ENCODE measurements around the gene FNDC10.

The FNDC10 gene

DNA sequence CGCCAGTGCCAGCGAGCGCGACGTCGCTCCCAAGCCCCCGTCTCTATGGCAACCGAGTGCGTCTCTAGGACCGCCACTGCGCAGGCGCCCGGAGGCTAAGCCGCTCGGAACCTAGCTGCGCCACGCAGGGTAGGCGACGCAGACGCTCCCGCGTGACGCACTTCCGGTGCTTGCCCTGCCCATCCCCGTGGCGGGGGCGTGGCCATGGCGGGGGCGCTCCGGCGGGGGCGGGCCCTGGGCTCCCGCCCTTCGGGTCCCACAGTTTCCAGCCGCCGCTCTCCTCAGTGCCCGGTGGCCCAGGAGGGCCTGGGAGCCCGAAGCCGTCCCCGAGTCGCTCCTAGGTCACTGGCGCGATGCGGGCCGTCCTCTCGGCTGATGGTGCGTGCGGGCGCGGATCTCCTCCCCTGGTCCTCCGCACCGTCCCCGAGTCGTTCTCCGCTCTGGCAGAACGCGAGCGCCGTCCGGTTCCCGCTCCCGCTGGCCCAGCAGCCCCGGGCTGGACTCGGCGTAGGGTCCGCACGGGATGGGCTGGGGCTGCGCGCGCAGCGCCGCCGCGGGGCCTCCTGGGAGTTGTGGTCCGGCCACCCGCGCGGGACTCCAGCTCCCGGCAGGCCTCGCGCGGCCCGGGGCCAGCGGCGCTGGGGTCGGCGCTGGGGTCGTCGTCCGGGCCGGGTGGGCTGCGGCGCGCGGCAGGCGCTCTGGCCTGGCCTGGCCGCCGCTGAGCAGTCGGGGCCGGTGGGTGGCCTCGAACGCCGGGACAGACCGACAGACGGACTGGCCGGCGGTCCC is 15.5 kb upstream of the FNDC10 start, which contains the start of gene MIB2:
Gene MIB2 (plus strand): TSS at position 245 of the 789 bp plus-strand sequence. CDS start 7,953 bp downstream, outside the sequence.
- peak; percentile 97 for DNase-seq

DNA sequence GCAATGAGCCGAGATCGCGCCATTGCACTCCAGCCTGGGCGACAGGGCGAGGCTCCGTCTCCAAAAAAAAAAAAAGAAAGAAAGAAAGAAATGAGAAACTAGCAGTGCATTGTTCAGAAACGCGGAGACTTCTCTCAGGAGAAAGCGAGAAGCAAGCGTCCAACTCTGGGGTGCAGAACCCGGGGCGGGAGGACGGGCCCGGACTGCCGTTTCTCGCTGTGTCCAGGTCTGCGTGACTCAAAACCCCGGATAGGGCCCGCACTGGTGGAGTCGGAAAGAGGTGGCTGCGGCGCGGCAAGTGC is 15.0 kb upstream of the FNDC10 start:
- no peak for DNase-seq

- DNase-seq, result peak; percentile 55
Observed at GRCh38 chr1:1614204-1614953, 14.4 kb upstream of the FNDC10 start.

- no peak for DNase-seq
Observed at GRCh38 chr1:1613509-1614082, 13.7 kb upstream of the FNDC10 start.

GRCh38 chr1:1612104-1612400 is 12.1 kb upstream of the FNDC10 start:
- DNase-seq, result no peak

DNA sequence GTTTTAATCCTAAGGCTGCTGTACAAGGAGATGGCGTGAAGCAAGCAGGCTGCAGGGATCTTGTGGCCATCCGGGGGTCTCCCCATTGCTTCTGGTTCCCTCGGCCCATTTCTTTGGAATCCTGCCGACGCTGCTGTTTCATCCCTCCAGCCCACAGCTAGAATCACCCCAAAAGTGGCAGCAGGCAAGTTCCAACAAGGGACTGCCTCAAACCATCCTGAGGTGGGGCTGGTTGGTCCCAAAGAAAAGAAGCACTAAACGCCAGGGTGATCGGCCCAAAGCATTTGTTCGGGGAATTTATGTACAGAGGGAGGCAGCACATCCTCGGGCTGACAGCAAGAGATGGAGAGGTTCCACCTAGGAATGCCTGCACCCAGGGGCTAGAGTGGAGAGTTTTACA is 10.9 kb upstream of the FNDC10 start:
- DNase-seq, result no peak

GRCh38 chr1:1609822-1610485 is 10.0 kb upstream of the FNDC10 start:
- no peak for DNase-seq

- DNase-seq, result no peak
Observed at GRCh38 chr1:1606232-1606631, 6.3 kb upstream of the FNDC10 start.

DNA sequence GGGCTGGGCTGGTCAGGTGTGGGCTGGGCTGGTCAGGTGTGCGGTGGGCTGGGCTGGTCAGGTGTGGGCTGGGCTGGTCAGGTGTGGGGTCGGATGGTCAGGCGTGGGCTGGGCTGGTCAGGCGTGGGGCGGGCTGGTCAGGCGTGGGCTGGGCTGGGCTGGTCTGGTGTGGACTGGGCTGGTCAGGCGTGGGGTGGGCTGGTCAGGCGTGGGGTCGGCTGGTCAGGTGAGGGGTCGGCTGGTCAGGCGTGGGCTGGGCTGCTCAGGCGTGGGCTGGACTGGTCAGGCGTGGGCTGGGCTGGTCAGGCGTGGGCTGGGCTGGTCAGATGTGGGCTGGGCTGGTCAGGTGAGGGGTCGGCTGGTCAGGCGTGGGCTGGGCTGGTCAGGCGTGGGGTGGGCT is 5.8 kb upstream of the FNDC10 start:
- no peak for DNase-seq

DNA sequence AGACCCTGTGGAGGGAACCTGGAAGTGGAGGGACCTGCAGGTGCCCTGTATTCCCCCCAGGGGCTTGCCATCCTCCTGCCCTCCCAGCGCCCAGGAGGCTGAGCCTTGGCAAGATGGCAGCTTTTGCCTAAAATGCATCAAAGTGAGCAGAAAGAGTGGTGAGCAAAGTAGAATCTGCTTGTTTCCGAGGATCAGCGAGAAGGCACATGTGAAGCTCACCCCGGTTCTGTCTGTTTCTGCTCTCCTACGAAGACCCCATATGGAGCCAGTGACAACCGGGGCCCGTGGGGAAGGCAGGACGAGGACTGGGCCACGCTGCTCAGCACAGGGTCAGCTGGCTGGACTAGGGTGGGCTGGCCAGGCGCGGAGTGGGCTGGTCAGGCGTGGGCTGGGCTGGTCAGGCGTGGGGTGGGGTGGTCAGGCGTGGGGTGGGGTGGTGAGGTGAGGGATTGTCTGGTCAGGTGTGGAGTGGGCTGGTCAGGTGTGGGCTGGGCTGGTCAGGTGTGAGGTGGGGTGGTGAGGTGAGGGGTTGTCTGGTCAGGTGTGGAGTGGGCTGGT is 5.2 kb upstream of the FNDC10 start:
- no peak for DNase-seq

DNA sequence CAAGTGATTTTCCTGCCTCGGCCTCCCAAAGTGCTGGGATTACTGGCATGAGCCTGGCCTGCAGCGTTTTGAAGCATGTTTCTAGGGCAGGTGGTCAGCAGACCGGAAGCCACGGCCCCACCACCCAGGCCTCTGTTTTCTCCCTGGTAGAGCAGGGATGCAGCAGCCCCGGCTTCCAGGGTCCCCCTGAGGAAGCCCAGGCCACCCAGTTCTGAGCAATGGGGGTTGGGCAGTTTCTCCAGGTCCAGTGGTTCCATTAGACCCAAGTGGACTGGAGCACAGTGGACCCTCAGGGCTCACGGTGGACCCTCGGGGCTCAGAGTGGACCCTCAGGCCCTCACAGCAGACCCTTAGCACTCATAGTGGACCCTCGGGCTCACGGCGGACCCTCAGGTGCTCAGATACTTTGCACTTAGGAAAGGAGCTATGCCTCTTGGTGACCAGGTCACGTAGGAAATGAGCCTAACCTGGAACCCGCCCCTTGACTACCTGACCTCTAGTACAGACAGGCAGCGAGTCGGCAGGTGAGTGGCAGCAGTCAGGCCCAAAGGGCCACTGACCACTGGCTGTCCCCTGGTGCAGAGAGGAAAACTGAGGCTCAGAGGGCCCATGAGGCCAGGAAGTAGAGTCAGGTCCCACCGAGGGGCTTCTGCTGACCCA is 4.6 kb upstream of the FNDC10 start:
- DNase-seq, result no peak

DNA sequence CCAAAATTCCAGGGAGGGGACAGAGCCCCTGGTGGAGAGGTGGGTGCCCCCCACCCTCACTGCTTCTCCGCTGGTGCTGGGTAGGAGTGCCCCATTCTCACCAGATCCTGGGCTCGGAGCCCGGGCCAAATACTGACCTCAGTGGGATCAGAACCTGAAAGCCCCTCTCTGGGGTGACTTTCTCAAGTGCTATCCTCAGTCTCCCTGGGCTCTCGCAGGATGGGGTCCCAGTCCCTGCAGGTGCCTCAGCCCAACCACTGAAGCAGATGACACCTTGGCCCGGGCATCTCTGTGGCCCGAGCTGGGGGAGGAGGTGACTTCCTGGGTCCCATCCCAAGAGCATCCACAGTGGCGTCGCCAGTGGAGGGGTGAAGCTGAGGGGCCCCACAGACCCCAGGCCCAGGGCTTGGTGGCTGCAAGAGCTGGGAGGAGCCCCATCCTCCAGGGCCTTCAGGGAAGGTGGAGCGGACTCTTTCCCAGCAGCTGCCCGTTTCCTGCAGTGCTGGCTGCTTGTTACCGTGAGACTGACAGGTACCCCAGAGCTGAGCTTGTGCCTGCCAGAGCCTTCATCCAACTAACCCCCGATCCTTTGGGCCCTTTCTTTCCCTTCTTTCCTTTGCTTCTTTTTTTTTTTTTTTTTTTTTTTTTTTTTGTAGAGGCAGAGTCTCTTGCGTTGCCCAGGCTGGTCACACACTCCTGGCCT is 3.9 kb upstream of the FNDC10 start:
- no peak for DNase-seq

DNA sequence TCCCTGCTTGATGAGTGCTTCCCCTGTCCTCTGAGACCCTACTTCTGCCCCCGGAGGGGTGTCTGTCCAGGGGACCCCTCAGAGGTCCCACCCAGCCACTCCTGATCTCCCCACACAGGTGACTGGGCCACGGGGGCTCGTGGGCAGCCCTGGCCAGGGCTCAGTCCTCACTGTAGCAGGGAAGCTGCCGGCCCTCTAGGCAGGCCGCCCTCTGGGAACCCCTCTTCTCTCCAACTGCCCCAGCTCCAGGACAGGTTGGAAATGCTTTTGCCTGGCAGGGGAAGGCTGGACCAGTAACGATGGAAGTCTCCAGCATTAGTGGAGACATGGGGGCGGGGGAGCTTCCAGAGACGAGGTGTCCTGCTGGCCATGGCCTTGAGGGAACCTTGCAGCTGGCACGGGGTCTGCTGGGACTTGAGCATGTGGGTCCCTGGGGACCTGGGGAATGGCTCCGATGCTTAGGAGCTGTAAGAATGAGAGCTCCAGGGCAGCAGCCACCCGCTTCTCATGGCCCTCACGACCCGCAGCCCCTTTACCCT is 3.1 kb upstream of the FNDC10 start:
- DNase-seq, result no peak

GRCh38 chr1:1602304-1602967 is 2.5 kb upstream of the FNDC10 start:
- no peak for DNase-seq

DNA sequence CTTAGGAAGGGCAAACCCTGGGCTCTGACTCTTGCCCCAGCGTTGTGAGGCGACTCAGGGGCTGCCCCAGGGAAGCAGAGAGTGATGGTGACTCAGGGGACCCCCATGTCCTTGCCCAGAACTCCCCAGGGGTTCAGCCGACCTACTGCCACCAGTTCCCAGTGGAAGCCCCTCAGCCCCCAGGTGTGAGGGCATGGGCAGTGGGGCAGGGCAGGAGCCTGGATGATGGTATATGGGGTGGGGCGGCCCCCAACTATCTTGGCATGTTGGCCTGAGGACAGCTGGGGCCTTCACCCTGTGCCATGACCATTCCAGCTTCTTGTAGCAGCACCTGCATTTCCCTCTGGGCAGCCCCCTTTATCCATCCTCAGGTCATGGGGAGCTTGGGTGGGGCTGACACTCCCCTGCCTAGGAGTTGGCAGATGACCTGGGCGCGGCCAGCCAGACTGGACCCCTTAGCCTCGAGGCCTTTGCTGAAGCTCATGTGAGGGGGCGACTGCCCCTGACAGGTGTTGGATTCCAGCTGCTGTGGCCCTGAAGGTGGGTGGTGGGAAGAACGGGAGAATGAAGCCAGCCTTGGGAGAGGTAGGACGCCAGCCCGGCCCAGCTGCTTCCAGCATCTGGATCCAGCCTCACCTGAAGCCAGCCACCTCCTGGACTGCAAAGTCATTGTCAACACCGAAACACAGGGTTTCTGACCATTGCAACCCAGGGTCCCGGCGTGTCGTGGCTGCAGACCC is 1.8 kb upstream of the FNDC10 start:
- DNase-seq, result no peak

DNA sequence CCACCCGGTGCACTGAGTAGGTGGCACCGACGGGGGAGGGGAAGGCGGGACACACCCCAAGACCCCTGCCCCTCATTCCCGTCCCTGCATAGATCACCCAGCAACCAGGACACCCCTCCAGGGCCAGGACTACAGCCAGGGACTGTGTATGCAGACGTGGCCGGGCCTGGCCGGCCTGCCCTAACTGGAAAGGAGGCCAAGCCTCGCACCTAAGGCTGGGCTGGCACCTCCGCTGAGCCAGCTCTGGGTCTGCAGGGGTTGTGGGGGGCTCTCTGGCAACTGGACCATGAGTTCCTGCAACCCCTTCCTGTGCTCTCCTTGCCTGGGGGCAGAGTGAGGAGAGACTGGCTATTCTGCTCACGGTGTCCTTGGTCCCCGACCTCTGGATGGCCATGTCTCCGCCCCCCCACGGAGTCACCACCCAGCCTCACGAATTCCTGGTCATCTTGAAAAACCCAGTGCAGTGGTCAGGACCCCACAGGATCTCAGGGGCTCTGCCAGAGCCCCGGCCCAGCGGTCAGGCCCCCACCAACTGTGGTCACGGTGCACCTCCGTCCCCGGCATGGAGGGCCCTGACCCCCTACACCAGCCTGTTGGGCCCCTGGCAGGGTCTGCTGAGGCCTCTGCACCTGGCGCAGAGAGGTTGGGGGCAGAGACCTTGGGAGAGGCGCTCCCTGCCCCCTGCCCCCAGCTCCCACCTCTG is 1.1 kb upstream of the FNDC10 start:
- DNase-seq, result no peak

GRCh38 chr1:1599030-1599934 is 653 bp downstream of the FNDC10 start:
- no peak for DNase-seq

GRCh38 chr1:1598720-1599029 is 1.3 kb downstream of the FNDC10 start:
- DNase-seq, result no peak

All from femur (tissue), 1 donor.